ENCODE data around the gene PRDM4. TPM values are rescaled to one million over a fixed set of nuclear protein-coding genes. Genes with fewer than 3 reads are reported as not detected.

Gene PRDM4
- total and polyA plus RNA-seq, 2 donors (not counting 1 experiment from before 2014, with no cell fraction given) = 22.5 to 23.9 TPM

DNA sequence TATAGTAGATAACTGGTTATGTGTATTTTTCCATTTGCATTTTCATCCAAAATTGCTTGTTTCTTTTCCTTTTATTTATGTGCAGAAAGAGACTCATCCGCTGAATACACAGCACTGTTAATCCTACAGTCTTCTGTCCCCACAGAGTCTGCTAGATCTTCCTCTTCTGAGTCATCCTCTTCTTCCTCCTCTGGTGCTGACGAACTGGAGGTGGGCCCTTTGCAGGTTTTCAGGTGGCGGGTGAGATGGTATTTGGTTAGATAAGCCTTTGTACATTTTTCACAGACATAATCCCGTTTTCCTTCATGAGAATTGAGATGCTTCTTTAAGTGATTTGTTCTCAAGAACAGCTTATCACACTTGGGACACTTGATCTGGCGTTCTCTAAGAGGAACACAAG lies 26.8 kb downstream of the PRDM4 start:
- no peaks in the 10 kb centered on the region for H3K9me3 ChIP-seq (ENCODE audit: control insufficient read depth, insufficient read depth, low read depth, low read length)
- TF ChIP-seq EZH2 (IDR thresholded peaks at IDR 0.05; ENCODE audit: low read length, missing control alignments) = no peak
- TF ChIP-seq, protein P1, sequence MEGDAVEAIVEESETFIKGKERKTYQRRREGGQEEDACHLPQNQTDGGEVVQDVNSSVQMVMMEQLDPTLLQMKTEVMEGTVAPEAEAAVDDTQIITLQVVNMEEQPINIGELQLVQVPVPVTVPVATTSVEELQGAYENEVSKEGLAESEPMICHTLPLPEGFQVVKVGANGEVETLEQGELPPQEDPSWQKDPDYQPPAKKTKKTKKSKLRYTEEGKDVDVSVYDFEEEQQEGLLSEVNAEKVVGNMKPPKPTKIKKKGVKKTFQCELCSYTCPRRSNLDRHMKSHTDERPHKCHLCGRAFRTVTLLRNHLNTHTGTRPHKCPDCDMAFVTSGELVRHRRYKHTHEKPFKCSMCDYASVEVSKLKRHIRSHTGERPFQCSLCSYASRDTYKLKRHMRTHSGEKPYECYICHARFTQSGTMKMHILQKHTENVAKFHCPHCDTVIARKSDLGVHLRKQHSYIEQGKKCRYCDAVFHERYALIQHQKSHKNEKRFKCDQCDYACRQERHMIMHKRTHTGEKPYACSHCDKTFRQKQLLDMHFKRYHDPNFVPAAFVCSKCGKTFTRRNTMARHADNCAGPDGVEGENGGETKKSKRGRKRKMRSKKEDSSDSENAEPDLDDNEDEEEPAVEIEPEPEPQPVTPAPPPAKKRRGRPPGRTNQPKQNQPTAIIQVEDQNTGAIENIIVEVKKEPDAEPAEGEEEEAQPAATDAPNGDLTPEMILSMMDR (conservative IDR thresholded peaks at IDR 0.05 in 1 of 2, IDR thresholded peaks at IDR 0.05 in 1 of 2; ENCODE audit: low read depth in 1 of 2, low read length in 2 of 2) = no peak
- no peak overlapping the region for H3K4me3 ChIP-seq (replicated peaks in 1 of 4; ENCODE audit: control extremely low read depth in 1 of 4, insufficient read depth in 1 of 4, low read depth in 3 of 4, low read length in 4 of 4)
- H2AFZ ChIP-seq (ENCODE audit: low read length) = no peak overlapping the region
- H3K9ac ChIP-seq (ENCODE audit: insufficient read depth, low read length) = no peak overlapping the region
- H3K27me3 ChIP-seq (ENCODE audit: control insufficient read depth, insufficient read depth, low read length) = no peaks in the 10 kb centered on the region
- no peak overlapping the region for H3K4me2 ChIP-seq (ENCODE audit: extremely low read depth, insufficient read depth, low read length)
- H3K36me3 ChIP-seq (ENCODE audit: control insufficient read depth, insufficient read depth, low read length) = peaks cover 16% of the 10 kb centered on the region
- H3K79me2 ChIP-seq (ENCODE audit: control insufficient read depth, insufficient read depth, low read length) = no peaks in the 10 kb centered on the region
- no peak for DNase-seq (ENCODE audit: low read depth in 2 of 2)
- no peaks in the 10 kb centered on the region for H3K4me1 ChIP-seq (ENCODE audit: control insufficient read depth, extremely low read depth, insufficient read depth, low read length)
- no peak overlapping the region for H3K27ac ChIP-seq (ENCODE audit: insufficient read depth, low read length)
- no peaks in the 10 kb centered on the region for H4K20me1 ChIP-seq (ENCODE audit: control insufficient read depth, extremely low read depth, insufficient read depth, low read length)

DNA sequence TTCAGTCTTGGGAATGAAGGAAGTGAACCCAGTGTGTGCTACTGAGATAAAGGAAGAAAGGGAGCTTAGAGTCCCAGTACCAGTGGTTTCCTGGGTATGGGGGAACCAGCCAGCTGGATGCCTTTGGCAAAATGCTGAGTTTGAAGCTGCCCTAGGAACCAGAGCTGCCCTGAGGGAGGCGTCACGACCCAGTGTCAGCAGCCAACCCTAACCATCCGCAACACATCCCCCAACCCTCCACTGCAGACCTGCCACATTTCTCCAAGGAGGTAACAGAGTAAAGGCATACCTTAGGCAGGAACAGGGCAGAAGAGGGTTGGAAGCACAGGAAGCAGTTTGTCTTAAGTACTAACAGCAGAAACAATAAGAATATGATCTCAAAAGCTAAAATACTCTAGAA lies 28.6 kb downstream of the PRDM4 start:
- no peak overlapping the region for H3K4me2 ChIP-seq (ENCODE audit: extremely low read depth, insufficient read depth, low read length)
- no peaks in the 10 kb centered on the region for H3K27me3 ChIP-seq (ENCODE audit: control insufficient read depth, insufficient read depth, low read length)
- H3K9me3 ChIP-seq (ENCODE audit: control insufficient read depth, insufficient read depth, low read depth, low read length) = no peaks in the 10 kb centered on the region
- DNase-seq (ENCODE audit: low read depth in 2 of 2) = no peak
- no peaks in the 10 kb centered on the region for H4K20me1 ChIP-seq (ENCODE audit: control insufficient read depth, extremely low read depth, insufficient read depth, low read length)
- H3K36me3 ChIP-seq (ENCODE audit: control insufficient read depth, insufficient read depth, low read length) = peaks cover 12% of the 10 kb centered on the region
- TF ChIP-seq EZH2 (IDR thresholded peaks at IDR 0.05; ENCODE audit: low read length, missing control alignments) = no peak
- TF ChIP-seq, protein P1 (conservative IDR thresholded peaks at IDR 0.05 in 1 of 2, IDR thresholded peaks at IDR 0.05 in 1 of 2; ENCODE audit: low read depth in 1 of 2, low read length in 2 of 2) = no peak
- H3K4me1 ChIP-seq (ENCODE audit: control insufficient read depth, extremely low read depth, insufficient read depth, low read length) = no peaks in the 10 kb centered on the region
- no peaks in the 10 kb centered on the region for H3K79me2 ChIP-seq (ENCODE audit: control insufficient read depth, insufficient read depth, low read length)
- H3K9ac ChIP-seq (ENCODE audit: insufficient read depth, low read length) = no peak overlapping the region
- no peak overlapping the region for H3K4me3 ChIP-seq (replicated peaks in 1 of 4; ENCODE audit: control extremely low read depth in 1 of 4, insufficient read depth in 1 of 4, low read depth in 3 of 4, low read length in 4 of 4)
- H2AFZ ChIP-seq (ENCODE audit: low read length) = no peak overlapping the region
- H3K27ac ChIP-seq (ENCODE audit: insufficient read depth, low read length) = no peak overlapping the region

DNA sequence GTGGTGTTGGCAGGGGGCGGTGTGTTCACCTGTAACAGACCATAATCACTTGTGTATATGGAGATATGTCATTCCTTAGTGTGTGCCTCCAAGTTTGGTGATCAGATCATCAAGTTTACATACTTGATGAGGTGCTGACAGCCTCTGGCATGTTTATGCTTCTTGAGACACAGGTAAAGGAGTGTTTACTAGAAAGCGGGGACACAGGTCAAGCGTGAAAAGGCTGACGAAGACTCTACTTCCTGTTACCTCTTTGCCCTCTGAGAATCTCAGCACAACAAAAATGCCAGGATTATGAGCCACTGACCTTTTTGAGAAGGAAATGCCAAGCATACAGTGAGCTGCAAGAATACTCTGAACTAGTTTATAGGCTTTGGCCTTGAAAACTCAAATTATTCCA lies 29.6 kb downstream of the PRDM4 start:
- H3K27ac ChIP-seq (ENCODE audit: insufficient read depth, low read length) = no peak overlapping the region
- H3K9me3 ChIP-seq (ENCODE audit: control insufficient read depth, insufficient read depth, low read depth, low read length) = no peaks in the 10 kb centered on the region
- TF ChIP-seq, protein P1 (conservative IDR thresholded peaks at IDR 0.05 in 1 of 2, IDR thresholded peaks at IDR 0.05 in 1 of 2; ENCODE audit: low read depth in 1 of 2, low read length in 2 of 2) = no peak
- no peak for TF ChIP-seq EZH2 (IDR thresholded peaks at IDR 0.05; ENCODE audit: low read length, missing control alignments)
- no peak overlapping the region for H3K9ac ChIP-seq (ENCODE audit: insufficient read depth, low read length)
- H3K36me3 ChIP-seq (ENCODE audit: control insufficient read depth, insufficient read depth, low read length) = peaks cover 7% of the 10 kb centered on the region
- no peaks in the 10 kb centered on the region for H3K79me2 ChIP-seq (ENCODE audit: control insufficient read depth, insufficient read depth, low read length)
- no peak overlapping the region for H2AFZ ChIP-seq (ENCODE audit: low read length)
- DNase-seq (ENCODE audit: low read depth in 2 of 2) = no peak
- H3K27me3 ChIP-seq (ENCODE audit: control insufficient read depth, insufficient read depth, low read length) = no peaks in the 10 kb centered on the region
- H3K4me1 ChIP-seq (ENCODE audit: control insufficient read depth, extremely low read depth, insufficient read depth, low read length) = no peaks in the 10 kb centered on the region
- H3K4me3 ChIP-seq (replicated peaks in 1 of 4; ENCODE audit: control extremely low read depth in 1 of 4, insufficient read depth in 1 of 4, low read depth in 3 of 4, low read length in 4 of 4) = no peak overlapping the region
- no peaks in the 10 kb centered on the region for H4K20me1 ChIP-seq (ENCODE audit: control insufficient read depth, extremely low read depth, insufficient read depth, low read length)
- no peak overlapping the region for H3K4me2 ChIP-seq (ENCODE audit: extremely low read depth, insufficient read depth, low read length)

All from fibroblast of lung (primary cell).